Sigmoid colon (tissue), 4 donors: Measurements from ENCODE around the gene ANO6.
A peak's percentile ranks its signal among the peaks of the same experiment; 100 is the strongest.

Source experiments
- POLR2A ChIP-seq, 2 donors: fragments of 450-650 bp; IDR thresholded peaks; one replicate each; pipeline ENCODE4 v1.6.1; 2016; ENCODE audit warnings: antibody characterized with exemption in 2 of 2, mild to moderate bottlenecking in 2 of 2, moderate library complexity in 2 of 2
- POLR2AphosphoS5 ChIP-seq, 4 donors: sonication (generic); formaldehyde crosslinking; IDR thresholded peaks; one replicate each; pipeline ENCODE4 v1.6.1; 2017; ENCODE audit warnings: antibody characterized with exemption in 4 of 4
- TF ChIP-seq, protein P1 (sequence below), 4 experiments: fragments of 450-650 bp in 3 of 4; fragments of 200-600 bp in 1 of 4; IDR thresholded peaks; one replicate each; pipeline ENCODE4 v1.5.1; 2016 to 2019; ENCODE audit warnings: antibody characterized with exemption in 4 of 4, mild to moderate bottlenecking in 3 of 4, moderate library complexity in 2 of 4

GRCh38 chr12:45183246-45183645, 32.6 kb upstream of the ANO6 start:
- TF ChIP-seq POLR2AphosphoS5 (IDR thresholded peaks at IDR 0.05) (no peak), POLR2A (IDR thresholded peaks at IDR 0.05) (no peak)
- TF ChIP-seq, protein P1, sequence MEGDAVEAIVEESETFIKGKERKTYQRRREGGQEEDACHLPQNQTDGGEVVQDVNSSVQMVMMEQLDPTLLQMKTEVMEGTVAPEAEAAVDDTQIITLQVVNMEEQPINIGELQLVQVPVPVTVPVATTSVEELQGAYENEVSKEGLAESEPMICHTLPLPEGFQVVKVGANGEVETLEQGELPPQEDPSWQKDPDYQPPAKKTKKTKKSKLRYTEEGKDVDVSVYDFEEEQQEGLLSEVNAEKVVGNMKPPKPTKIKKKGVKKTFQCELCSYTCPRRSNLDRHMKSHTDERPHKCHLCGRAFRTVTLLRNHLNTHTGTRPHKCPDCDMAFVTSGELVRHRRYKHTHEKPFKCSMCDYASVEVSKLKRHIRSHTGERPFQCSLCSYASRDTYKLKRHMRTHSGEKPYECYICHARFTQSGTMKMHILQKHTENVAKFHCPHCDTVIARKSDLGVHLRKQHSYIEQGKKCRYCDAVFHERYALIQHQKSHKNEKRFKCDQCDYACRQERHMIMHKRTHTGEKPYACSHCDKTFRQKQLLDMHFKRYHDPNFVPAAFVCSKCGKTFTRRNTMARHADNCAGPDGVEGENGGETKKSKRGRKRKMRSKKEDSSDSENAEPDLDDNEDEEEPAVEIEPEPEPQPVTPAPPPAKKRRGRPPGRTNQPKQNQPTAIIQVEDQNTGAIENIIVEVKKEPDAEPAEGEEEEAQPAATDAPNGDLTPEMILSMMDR (IDR thresholded peaks at IDR 0.05), result peak in 2 of 4 experiments; percentile 38 to 42
